AG09309 (cell line): ENCODE measurements around the gene NUP210.

ENCODE experiments used
- DNase-seq: peaks from one replicate; pipeline ENCODE4 v3.0.0-alpha.2; 2010; ENCODE audit warnings: low read depth
- H3K4me3 ChIP-seq: 2 replicates; pipeline ENCODE4 v1.5.1; 2011; ENCODE audit warnings: mild to moderate bottlenecking, low read depth, low read length, moderate library complexity; ENCODE audit not compliant: control insufficient read depth
- TF ChIP-seq, protein P1 (sequence below): IDR thresholded peaks from 2 replicates; pipeline ENCODE4 v1.5.1; 2011; ENCODE audit warnings: mild to moderate bottlenecking, low read depth, low read length, inconsistent platforms; ENCODE audit not compliant: insufficient read depth, control insufficient read depth; ENCODE audit errors: missing control alignments

NUP210 gene

GRCh38 chr3:13403213-13403819, 16.8 kb downstream of the NUP210 start:
- TF ChIP-seq, protein P1, sequence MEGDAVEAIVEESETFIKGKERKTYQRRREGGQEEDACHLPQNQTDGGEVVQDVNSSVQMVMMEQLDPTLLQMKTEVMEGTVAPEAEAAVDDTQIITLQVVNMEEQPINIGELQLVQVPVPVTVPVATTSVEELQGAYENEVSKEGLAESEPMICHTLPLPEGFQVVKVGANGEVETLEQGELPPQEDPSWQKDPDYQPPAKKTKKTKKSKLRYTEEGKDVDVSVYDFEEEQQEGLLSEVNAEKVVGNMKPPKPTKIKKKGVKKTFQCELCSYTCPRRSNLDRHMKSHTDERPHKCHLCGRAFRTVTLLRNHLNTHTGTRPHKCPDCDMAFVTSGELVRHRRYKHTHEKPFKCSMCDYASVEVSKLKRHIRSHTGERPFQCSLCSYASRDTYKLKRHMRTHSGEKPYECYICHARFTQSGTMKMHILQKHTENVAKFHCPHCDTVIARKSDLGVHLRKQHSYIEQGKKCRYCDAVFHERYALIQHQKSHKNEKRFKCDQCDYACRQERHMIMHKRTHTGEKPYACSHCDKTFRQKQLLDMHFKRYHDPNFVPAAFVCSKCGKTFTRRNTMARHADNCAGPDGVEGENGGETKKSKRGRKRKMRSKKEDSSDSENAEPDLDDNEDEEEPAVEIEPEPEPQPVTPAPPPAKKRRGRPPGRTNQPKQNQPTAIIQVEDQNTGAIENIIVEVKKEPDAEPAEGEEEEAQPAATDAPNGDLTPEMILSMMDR: no peak
- no peak for DNase-seq
- H3K4me3 ChIP-seq: no peak overlapping the region

- no peak for DNase-seq
- TF ChIP-seq, protein P1: no peak
- H3K4me3 ChIP-seq: no peak overlapping the region
Measured at GRCh38 chr3:13401149-13401548, 19.0 kb downstream of the NUP210 start.

GRCh38 chr3:13400114-13400673, 19.9 kb downstream of the NUP210 start:
- DNase-seq: no peak
- no peak overlapping the region for H3K4me3 ChIP-seq
- TF ChIP-seq, protein P1: no peak

DNA sequence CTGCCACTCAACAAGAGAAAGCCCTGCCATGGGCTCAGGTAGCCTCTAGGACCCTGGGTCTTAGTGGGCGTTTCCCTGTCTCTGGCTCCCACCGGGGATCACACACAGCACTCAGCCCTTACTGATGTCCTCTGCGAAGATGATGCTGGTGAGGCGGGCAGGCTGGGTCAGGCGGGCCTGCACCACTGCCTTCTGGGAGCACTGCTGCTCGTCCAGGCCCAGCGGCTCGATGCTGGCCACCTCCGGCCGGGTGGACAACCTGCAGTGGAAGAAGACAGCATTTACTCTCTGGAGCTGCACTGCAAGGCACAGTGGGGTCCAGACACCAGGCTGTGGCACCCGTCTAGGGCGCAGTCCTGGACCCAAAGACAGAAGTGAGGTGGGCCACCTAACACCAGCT, 20.5 kb downstream of the NUP210 start:
- DNase-seq: no peak
- H3K4me3 ChIP-seq: no peak overlapping the region

GRCh38 chr3:13397316-13397715, 22.8 kb downstream of the NUP210 start:
- H3K4me3 ChIP-seq: no peak overlapping the region
- DNase-seq: no peak
- TF ChIP-seq, protein P1: no peak

More for the DNA sequence above, 20.5 kb downstream of the NUP210 start:
- TF ChIP-seq, protein P1: no peak

GRCh38 chr3:13394363-13394762, 25.8 kb downstream of the NUP210 start:
- no peak for DNase-seq
- H3K4me3 ChIP-seq: no peak overlapping the region
- TF ChIP-seq, protein P1: no peak
